Liver (tissue), 9 donors: ENCODE data around the gene C16orf74. TPM values are rescaled to one million over a fixed set of nuclear protein-coding genes. Genes with fewer than 3 reads are reported as not detected.

Experiments used
- DNase-seq: peaks from one replicate; pipeline ENCODE4 v3.0.0-alpha.2; 2017; ENCODE audit warnings: low spot score
- H3K27ac ChIP-seq, 2 donors: one replicate each; pipeline ENCODE4 v1.7.0; 2013; ENCODE audit warnings: inconsistent platforms in 2 of 2, low read length in 2 of 2, control low read depth in 1 of 2, low read depth in 1 of 2, mild to moderate bottlenecking in 1 of 2
- H3K27me3 ChIP-seq, 4 donors: one replicate each; pipeline versions ENCODE4 v1.6.1 to v1.7.0; 2013; ENCODE audit warnings: low read length in 3 of 4, inconsistent platforms in 1 of 4, mild to moderate bottlenecking in 1 of 4, moderate library complexity in 1 of 4; ENCODE audit not compliant: control insufficient read depth in 4 of 4, insufficient read depth in 4 of 4
- H3K36me3 ChIP-seq, 4 donors: one replicate each; pipeline versions ENCODE4 v1.6.1 to v1.7.0; 2013; ENCODE audit warnings: low read length in 3 of 4, mild to moderate bottlenecking in 3 of 4, low read depth in 1 of 4, moderate library complexity in 1 of 4; ENCODE audit not compliant: control insufficient read depth in 4 of 4, insufficient read depth in 3 of 4
- H3K4me1 ChIP-seq, 4 donors: one replicate each; pipeline versions ENCODE4 v1.6.1 to v1.7.0; 2013; ENCODE audit warnings: low read length in 3 of 4, mild to moderate bottlenecking in 3 of 4, moderate library complexity in 1 of 4; ENCODE audit not compliant: control insufficient read depth in 4 of 4, insufficient read depth in 4 of 4
- H3K4me3 ChIP-seq, 3 donors: one replicate each; pipeline versions ENCODE4 v1.6.1 to v1.7.0; 2013; ENCODE audit warnings: low read length in 3 of 3, control low read depth in 1 of 3, low read depth in 1 of 3, mild to moderate bottlenecking in 1 of 3
- H3K9ac ChIP-seq, 2 donors: one replicate each; pipeline ENCODE4 v1.7.0; 2013; ENCODE audit warnings: low read length in 2 of 2, mild to moderate bottlenecking in 2 of 2, moderate library complexity in 2 of 2, control low read depth in 1 of 2, low read depth in 1 of 2
- H3K9me3 ChIP-seq, 4 donors: one replicate each; pipeline versions ENCODE4 v1.6.1 to v1.7.0; 2013; ENCODE audit warnings: low read length in 3 of 4; ENCODE audit not compliant: control insufficient read depth in 4 of 4
- EGR1 ChIP-seq, 2 donors: IDR thresholded peaks; 2 replicates each; pipeline ENCODE4 v1.6.1; 2016 to 2018; ENCODE audit warnings: antibody characterized with exemption in 2 of 2, low read depth in 2 of 2
- FOXA1 ChIP-seq: IDR thresholded peaks from 2 replicates; pipeline ENCODE4 v1.6.1; 2016; ENCODE audit warnings: antibody characterized with exemption
- FOXA2 ChIP-seq: IDR thresholded peaks from 2 replicates; pipeline ENCODE4 v1.6.1; 2016; ENCODE audit warnings: antibody characterized with exemption
- GABPA ChIP-seq, 2 donors: IDR thresholded peaks in 1 of 2; conservative IDR thresholded peaks in 1 of 2; 2 replicates each; pipeline ENCODE4 v1.6.1; 2016; ENCODE audit warnings: antibody characterized with exemption in 2 of 2, mild to moderate bottlenecking in 1 of 2, moderate library complexity in 1 of 2
- HNF4A ChIP-seq, 2 donors: conservative IDR thresholded peaks; 2 replicates each; pipeline ENCODE4 v1.6.1; 2016; ENCODE audit warnings: antibody characterized with exemption in 2 of 2, mild to moderate bottlenecking in 2 of 2
- HNF4G ChIP-seq: IDR thresholded peaks from 2 replicates; pipeline ENCODE4 v1.6.1; 2016; ENCODE audit warnings: antibody characterized with exemption
- JUND ChIP-seq, 2 donors: IDR thresholded peaks; 2 replicates each; pipeline ENCODE4 v1.6.1; 2016; ENCODE audit warnings: antibody characterized with exemption in 2 of 2
- RXRA ChIP-seq, 2 donors: IDR thresholded peaks; 2 replicates each; pipeline ENCODE4 v1.6.1; 2017 to 2018; ENCODE audit warnings: antibody characterized with exemption in 2 of 2, mild to moderate bottlenecking in 1 of 2
- SP1 ChIP-seq: IDR thresholded peaks from 2 replicates; pipeline ENCODE4 v1.6.1; 2018; ENCODE audit warnings: antibody characterized with exemption, mild to moderate bottlenecking
- TAF1 ChIP-seq: conservative IDR thresholded peaks from 2 replicates; pipeline ENCODE4 v1.6.1; 2016; ENCODE audit warnings: antibody characterized with exemption, mild to moderate bottlenecking
- WGBS: extraction: QIAGEN DNeasy Blood & Tissue Kit; methylation state at CpG from one replicate; pipeline ENCODE4 v1.1.7; 2013; 5-methylcytosine and 5-hydroxymethylcytosine counted together
- polyA plus RNA-seq, 2 donors: library from polyadenylated mRNA; stranded (reverse) in 1 of 2; unstranded in 1 of 2; fragments of 200-250 nt in 1 of 2; fragments of >200 nt in 1 of 2; fragmentation: Nextera tagmentation in 1 of 2; extraction: Ambion mirVana in 1 of 2; gene quantifications; one replicate each; pipeline versions ENCODE4 v1.2.1 to v1.2.3, GENCODE V29; 2013 to 2015
- total RNA-seq, 2 donors: library from RNA; depleted of rRNA; stranded (reverse); fragments of >200 nt; gene quantifications; one replicate each; pipeline ENCODE4 v1.2.3, GENCODE V29; 2014
- TF ChIP-seq, protein P1 (sequence below): IDR thresholded peaks from 2 replicates; pipeline ENCODE4 v1.6.1; 2016; ENCODE audit warnings: antibody characterized with exemption
- TF ChIP-seq, protein P2 (sequence below): IDR thresholded peaks from 2 replicates; pipeline ENCODE4 v1.6.1; 2016; ENCODE audit warnings: antibody characterized with exemption
- TF ChIP-seq, protein P3 (sequence below): IDR thresholded peaks from 2 replicates; pipeline ENCODE4 v1.6.1; 2016; ENCODE audit warnings: antibody characterized with exemption, mild to moderate bottlenecking
- TF ChIP-seq, protein P4 (sequence below): fragments of 150-350 bp; IDR thresholded peaks from 2 replicates; pipeline ENCODE4 v1.5.1; 2017; ENCODE audit warnings: improper control_type of control experiment, low read depth, low read length; ENCODE audit not compliant: missing input control
- TF ChIP-seq, protein P5 (sequence below): IDR thresholded peaks from 2 replicates; pipeline ENCODE4 v1.6.1; 2016; ENCODE audit warnings: antibody characterized with exemption
- donor health status: healthy.
- donor health status: healthy.
- donor health status: healthy.
- donor health status: healthy.
- donor health status: healthy.

C16orf74 gene
- total and polyA plus RNA-seq, 4 donors = 0.37 to 0.75 (median 0.43) TPM

DNA sequence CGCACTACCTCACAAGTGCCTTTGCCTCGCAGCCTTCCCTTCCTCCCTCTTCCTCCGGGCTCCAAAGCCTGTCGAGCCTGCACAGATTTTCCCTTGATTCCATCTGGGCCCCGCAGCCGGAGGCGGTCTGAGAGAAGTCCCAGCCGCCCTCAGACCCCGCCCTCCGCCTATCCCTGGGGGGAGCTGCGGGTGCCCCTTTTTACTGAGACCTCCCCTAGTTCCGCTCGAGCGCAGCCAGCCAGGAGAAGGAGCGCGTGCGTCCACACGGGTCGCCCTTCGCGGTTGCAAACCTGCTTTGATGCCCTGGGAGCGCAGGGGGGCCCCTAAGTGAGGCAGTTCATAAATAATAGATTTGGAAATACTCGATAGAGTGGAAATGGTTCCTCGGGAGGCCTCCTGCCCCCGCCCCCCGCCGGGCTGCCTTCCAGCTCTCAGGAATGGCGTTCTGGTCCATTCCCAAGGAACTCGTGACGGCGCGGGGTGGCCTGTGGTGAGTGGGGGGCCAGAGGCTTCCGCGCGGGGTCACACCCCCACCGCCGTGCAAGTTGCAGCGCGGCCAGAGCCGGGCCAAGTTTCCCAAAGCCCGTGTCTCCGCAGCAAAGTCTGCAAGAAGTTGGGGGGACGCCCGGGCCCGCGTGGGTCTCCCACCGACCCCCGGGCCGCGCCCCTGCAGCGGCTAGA, 610 bp downstream of the C16orf74 start:
- TF ChIP-seq, protein P1, sequence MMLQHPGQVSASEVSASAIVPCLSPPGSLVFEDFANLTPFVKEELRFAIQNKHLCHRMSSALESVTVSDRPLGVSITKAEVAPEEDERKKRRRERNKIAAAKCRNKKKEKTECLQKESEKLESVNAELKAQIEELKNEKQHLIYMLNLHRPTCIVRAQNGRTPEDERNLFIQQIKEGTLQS = no peak
- no peak for TF ChIP-seq SP1
- no peak for TF ChIP-seq HNF4G
- no peak for TF ChIP-seq JUND (IDR thresholded peaks at IDR 0.05)
- no peak for TF ChIP-seq FOXA2
- TF ChIP-seq, protein P2, sequence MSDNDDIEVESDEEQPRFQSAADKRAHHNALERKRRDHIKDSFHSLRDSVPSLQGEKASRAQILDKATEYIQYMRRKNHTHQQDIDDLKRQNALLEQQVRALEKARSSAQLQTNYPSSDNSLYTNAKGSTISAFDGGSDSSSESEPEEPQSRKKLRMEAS = no peak
- TF ChIP-seq FOXA1 = no peak
- 13% methylated on average over 51 of the region's 51 CpGs for WGBS
- no peak for DNase-seq
- no peaks in the 10 kb centered on the region for H3K36me3 ChIP-seq
- H3K27ac ChIP-seq = no peak overlapping the region
- peak overlapping the region; percentile 26 to 62 (median 45) for H3K4me3 ChIP-seq
- no peaks in the 10 kb centered on the region for H3K27me3 ChIP-seq
- no peaks in the 10 kb centered on the region for H3K9me3 ChIP-seq
- peaks cover 3 to 12% (median 8%) of the 10 kb centered on the region in 4 donors for H3K4me1 ChIP-seq
- H3K9ac ChIP-seq = no peak overlapping the region

DNA sequence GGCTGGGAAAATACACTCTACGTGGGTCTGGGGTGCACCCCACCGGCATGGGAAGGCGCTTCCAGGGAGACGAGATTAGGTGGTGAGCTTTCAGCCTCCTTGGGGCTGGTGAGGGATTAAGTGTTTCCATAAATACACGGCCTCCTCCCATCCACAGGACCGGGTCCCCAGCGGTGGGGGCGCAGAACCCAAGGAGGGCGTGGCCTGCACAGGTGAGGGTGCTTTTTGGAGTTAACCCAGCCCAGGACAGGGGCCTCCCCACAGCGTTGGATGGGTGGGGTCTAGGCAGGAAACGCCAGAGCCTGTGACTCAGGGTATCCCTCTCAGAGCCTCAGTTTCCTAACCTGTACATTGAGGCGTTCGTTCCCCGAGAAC, 1.1 kb downstream of the C16orf74 start:
- 52% methylated on average over 14 of the region's 14 CpGs for WGBS
- TF ChIP-seq HNF4A (conservative IDR thresholded peaks at IDR 0.05) (no peak), RXRA (IDR thresholded peaks at IDR 0.05) (no peak), EGR1 (IDR thresholded peaks at IDR 0.05; ENCODE audit: low read depth in 2 of 2) (no peak), JUND (IDR thresholded peaks at IDR 0.05) (no peak), FOXA2 (no peak), GABPA (IDR thresholded peaks at IDR 0.05 in 1 of 2, conservative IDR thresholded peaks at IDR 0.05 in 1 of 2) (no peak), TAF1 (no peak), HNF4G (no peak), FOXA1 (no peak)
- TF ChIP-seq, protein P3, sequence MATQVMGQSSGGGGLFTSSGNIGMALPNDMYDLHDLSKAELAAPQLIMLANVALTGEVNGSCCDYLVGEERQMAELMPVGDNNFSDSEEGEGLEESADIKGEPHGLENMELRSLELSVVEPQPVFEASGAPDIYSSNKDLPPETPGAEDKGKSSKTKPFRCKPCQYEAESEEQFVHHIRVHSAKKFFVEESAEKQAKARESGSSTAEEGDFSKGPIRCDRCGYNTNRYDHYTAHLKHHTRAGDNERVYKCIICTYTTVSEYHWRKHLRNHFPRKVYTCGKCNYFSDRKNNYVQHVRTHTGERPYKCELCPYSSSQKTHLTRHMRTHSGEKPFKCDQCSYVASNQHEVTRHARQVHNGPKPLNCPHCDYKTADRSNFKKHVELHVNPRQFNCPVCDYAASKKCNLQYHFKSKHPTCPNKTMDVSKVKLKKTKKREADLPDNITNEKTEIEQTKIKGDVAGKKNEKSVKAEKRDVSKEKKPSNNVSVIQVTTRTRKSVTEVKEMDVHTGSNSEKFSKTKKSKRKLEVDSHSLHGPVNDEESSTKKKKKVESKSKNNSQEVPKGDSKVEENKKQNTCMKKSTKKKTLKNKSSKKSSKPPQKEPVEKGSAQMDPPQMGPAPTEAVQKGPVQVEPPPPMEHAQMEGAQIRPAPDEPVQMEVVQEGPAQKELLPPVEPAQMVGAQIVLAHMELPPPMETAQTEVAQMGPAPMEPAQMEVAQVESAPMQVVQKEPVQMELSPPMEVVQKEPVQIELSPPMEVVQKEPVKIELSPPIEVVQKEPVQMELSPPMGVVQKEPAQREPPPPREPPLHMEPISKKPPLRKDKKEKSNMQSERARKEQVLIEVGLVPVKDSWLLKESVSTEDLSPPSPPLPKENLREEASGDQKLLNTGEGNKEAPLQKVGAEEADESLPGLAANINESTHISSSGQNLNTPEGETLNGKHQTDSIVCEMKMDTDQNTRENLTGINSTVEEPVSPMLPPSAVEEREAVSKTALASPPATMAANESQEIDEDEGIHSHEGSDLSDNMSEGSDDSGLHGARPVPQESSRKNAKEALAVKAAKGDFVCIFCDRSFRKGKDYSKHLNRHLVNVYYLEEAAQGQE = no peak
- TF ChIP-seq, protein P4, sequence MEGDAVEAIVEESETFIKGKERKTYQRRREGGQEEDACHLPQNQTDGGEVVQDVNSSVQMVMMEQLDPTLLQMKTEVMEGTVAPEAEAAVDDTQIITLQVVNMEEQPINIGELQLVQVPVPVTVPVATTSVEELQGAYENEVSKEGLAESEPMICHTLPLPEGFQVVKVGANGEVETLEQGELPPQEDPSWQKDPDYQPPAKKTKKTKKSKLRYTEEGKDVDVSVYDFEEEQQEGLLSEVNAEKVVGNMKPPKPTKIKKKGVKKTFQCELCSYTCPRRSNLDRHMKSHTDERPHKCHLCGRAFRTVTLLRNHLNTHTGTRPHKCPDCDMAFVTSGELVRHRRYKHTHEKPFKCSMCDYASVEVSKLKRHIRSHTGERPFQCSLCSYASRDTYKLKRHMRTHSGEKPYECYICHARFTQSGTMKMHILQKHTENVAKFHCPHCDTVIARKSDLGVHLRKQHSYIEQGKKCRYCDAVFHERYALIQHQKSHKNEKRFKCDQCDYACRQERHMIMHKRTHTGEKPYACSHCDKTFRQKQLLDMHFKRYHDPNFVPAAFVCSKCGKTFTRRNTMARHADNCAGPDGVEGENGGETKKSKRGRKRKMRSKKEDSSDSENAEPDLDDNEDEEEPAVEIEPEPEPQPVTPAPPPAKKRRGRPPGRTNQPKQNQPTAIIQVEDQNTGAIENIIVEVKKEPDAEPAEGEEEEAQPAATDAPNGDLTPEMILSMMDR = no peak
- TF ChIP-seq, protein P5, sequence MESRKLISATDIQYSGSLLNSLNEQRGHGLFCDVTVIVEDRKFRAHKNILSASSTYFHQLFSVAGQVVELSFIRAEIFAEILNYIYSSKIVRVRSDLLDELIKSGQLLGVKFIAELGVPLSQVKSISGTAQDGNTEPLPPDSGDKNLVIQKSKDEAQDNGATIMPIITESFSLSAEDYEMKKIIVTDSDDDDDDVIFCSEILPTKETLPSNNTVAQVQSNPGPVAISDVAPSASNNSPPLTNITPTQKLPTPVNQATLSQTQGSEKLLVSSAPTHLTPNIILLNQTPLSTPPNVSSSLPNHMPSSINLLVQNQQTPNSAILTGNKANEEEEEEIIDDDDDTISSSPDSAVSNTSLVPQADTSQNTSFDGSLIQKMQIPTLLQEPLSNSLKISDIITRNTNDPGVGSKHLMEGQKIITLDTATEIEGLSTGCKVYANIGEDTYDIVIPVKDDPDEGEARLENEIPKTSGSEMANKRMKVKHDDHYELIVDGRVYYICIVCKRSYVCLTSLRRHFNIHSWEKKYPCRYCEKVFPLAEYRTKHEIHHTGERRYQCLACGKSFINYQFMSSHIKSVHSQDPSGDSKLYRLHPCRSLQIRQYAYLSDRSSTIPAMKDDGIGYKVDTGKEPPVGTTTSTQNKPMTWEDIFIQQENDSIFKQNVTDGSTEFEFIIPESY = no peak
- Histone ChIP-seq H3K4me3 (no peak overlapping the region), H3K36me3 (no peaks in the 10 kb centered on the region), H3K4me1 (peaks cover 3 to 12% (median 8%) of the 10 kb centered on the region in 4 donors), H3K9me3 (no peaks in the 10 kb centered on the region), H3K9ac (no peak overlapping the region), H3K27ac (no peak overlapping the region), H3K27me3 (no peaks in the 10 kb centered on the region)
- DNase-seq = no peak
